ENCODE results near the gene KRT9.
"Not testable (repeated sequence)": the region's sequence is repeated elsewhere in the genome, so short reads cannot be mapped to it uniquely, and the experiment has no call there.

GRCh38 chr17:41610061-41610517, 38.2 kb upstream of the KRT9 start:
- TF ChIP-seq TAF1 (IDR thresholded peaks at IDR 0.05; ENCODE audit: borderline replicate concordance, low read depth, low read length); POLR2A (IDR thresholded peaks at IDR 0.05; ENCODE audit: low read depth, low read length): not testable (repeated sequence)

All from GM12892 (cell line).